HepG2 (cell line): ENCODE measurements around the gene LYPD1. TPM values are rescaled to one million over a fixed set of nuclear protein-coding genes. Genes with fewer than 3 reads are reported as not detected.

ENCODE experiments used
- ATAC-seq: fragments of 200-7000 bp; cut with Tn5 transposase; 3 replicates; pipeline ENCODE4 v1.9.1; 2020; ENCODE audit warnings: mild to moderate bottlenecking, moderate library complexity
- BruUV-seq: library from RNA; stranded (reverse); fragments of 400-500 nt; replicated peaks from 2 replicates; lab custom pipeline; 2021; lab: Mats Ljungman, UMichigan
- CTCF ChIA-PET: fragments of 300-600 bp; formaldehyde crosslinking; extraction: SDS; loops from one replicate; lab custom pipeline; 2021; ENCODE audit warnings: low total read pairs, inconsistent platforms, low intra/inter-chr PET ratio; lab: Yijun Ruan, JAX
- POLR2A ChIA-PET: fragments of 350-600 bp; sonication (Branson Sonifier 250); formaldehyde crosslinking; loops from one replicate; lab custom pipeline; 2020; ENCODE audit warnings: antibody characterized with exemption, inconsistent platforms; lab: Yijun Ruan, JAX
- DNase-seq: peaks from one replicate; pipeline ENCODE4 v3.0.0-alpha.2; 2015; ENCODE audit warnings: low spot score
- FAIRE-seq: peaks from 3 replicates; lab custom pipeline; 2011; peaks lifted over from hg19 to GRCh38; lab: Jason Lieb, UNC
- H2AFZ ChIP-seq: one replicate; pipeline ENCODE4 v1.6.1; 2011; ENCODE audit warnings: low read length, inconsistent platforms
- H3K27ac ChIP-seq: fragments of 300-600 bp; 3 replicates; pipeline ENCODE4 v1.8.0; 2011; ENCODE audit warnings: mixed run types, mild to moderate bottlenecking, mixed read lengths, low read length, inconsistent platforms; ENCODE audit not compliant: insufficient read depth; ENCODE audit errors: extremely low read length
- H3K27me3 ChIP-seq, 2 experiments: fragments of 200-600 bp in 1 of 2; 2 replicates in 1 of 2; 3 replicates in 1 of 2; pipeline versions ENCODE4 v1.6.0 to v1.8.0; 2011; ENCODE audit warnings: low read length in 2 of 2, mild to moderate bottlenecking in 2 of 2, moderate library complexity in 2 of 2, inconsistent platforms in 1 of 2; ENCODE audit not compliant: insufficient read depth in 2 of 2, control insufficient read depth in 1 of 2
- H3K36me3 ChIP-seq, 2 experiments: fragments of 200-600 bp in 1 of 2; replicated peaks in 1 of 2; 2 replicates in 1 of 2; 3 replicates in 1 of 2; pipeline versions ENCODE4 v1.5.1 to v1.8.0; 2011; ENCODE audit warnings: low read length in 2 of 2, inconsistent platforms in 1 of 2; ENCODE audit not compliant: insufficient read depth in 2 of 2, control insufficient read depth in 1 of 2
- H3K4me1 ChIP-seq: 2 replicates; pipeline ENCODE4 v1.5.1; 2012; ENCODE audit warnings: low read length, inconsistent platforms; ENCODE audit not compliant: insufficient read depth
- H3K4me2 ChIP-seq: 2 replicates; pipeline ENCODE4 v1.6.0; 2011; ENCODE audit warnings: low read depth, low read length, inconsistent platforms
- H3K4me3 ChIP-seq, 3 experiments: fragments of 200-600 bp in 1 of 3; sonication (generic), shearing (Covaris generic) in 1 of 3; replicated peaks in 1 of 3; 2 replicates each; pipeline ENCODE4 v1.5.1; 2011 to 2016; ENCODE audit warnings: low read length in 3 of 3, inconsistent platforms in 2 of 3, low read depth in 2 of 3, mild to moderate bottlenecking in 2 of 3, control low read depth in 1 of 3, mixed read lengths in 1 of 3; ENCODE audit not compliant: insufficient read depth in 1 of 3
- H3K79me2 ChIP-seq: one replicate; pipeline ENCODE4 v1.6.1; 2011; ENCODE audit warnings: low read length, inconsistent platforms; ENCODE audit not compliant: insufficient read depth
- H3K9ac ChIP-seq: 2 replicates; pipeline ENCODE4 v1.6.0; 2011; ENCODE audit warnings: mild to moderate bottlenecking, low read depth, low read length, inconsistent platforms; ENCODE audit not compliant: insufficient read depth
- H3K9me3 ChIP-seq: 2 replicates; pipeline ENCODE4 v1.5.1; 2012; ENCODE audit warnings: mild to moderate bottlenecking, low read length
- H4K20me1 ChIP-seq: 2 replicates; pipeline ENCODE4 v1.6.0; 2011; ENCODE audit warnings: inconsistent platforms, mild to moderate bottlenecking, low read length, moderate library complexity; ENCODE audit not compliant: insufficient read depth
- AHR ChIP-seq: IDR thresholded peaks from 2 replicates; pipeline ENCODE4 v1.6.1; 2018; ENCODE audit warnings: missing genetic modification reagents, missing compliant biosample characterization
- ELK4 ChIP-seq: sonication (generic); formaldehyde crosslinking; IDR thresholded peaks from 2 replicates; pipeline ENCODE4 v1.9.0; 2021; ENCODE audit warnings: missing genetic modification reagents, borderline replicate concordance
- GATAD1 ChIP-seq: IDR thresholded peaks from 2 replicates; pipeline ENCODE4 v1.6.1; 2016; ENCODE audit warnings: missing genetic modification reagents, missing compliant biosample characterization
- IKZF1 ChIP-seq: fragments of 450-650 bp; IDR thresholded peaks from 2 replicates; pipeline ENCODE4 v1.7.1; 2016
- PAXIP1 ChIP-seq: sonication (generic); formaldehyde crosslinking; conservative IDR thresholded peaks from 2 replicates; pipeline ENCODE4 v1.4.0; 2020; ENCODE audit warnings: mild to moderate bottlenecking, missing genetic modification reagents, moderate library complexity
- SCMH1 ChIP-seq: sonication (generic); formaldehyde crosslinking; IDR thresholded peaks from 2 replicates; pipeline ENCODE4 v1.9.0; 2021; ENCODE audit warnings: missing genetic modification reagents, mild to moderate bottlenecking, borderline replicate concordance
- SRF ChIP-seq: IDR thresholded peaks from 2 replicates; pipeline ENCODE4 v1.6.1; 2011; ENCODE audit warnings: mild to moderate bottlenecking, low read depth, low read length, moderate library complexity
- ZFP1 ChIP-seq: IDR thresholded peaks from 2 replicates; pipeline ENCODE4 v1.6.1; 2016
- ZNF280B ChIP-seq: sonication (generic); formaldehyde crosslinking; IDR thresholded peaks from 2 replicates; pipeline ENCODE4 v1.5.0; 2020; ENCODE audit warnings: missing genetic modification reagents, mild to moderate bottlenecking, borderline replicate concordance
- ZNF317 ChIP-seq: sonication (generic); formaldehyde crosslinking; IDR thresholded peaks from 2 replicates; pipeline ENCODE4 v1.5.0; 2020; ENCODE audit warnings: mild to moderate bottlenecking, missing genetic modification reagents
- ZNF850 ChIP-seq: sonication (generic); formaldehyde crosslinking; conservative IDR thresholded peaks from 2 replicates; pipeline ENCODE4 v1.9.0; 2021; ENCODE audit warnings: mild to moderate bottlenecking, missing genetic modification reagents
- WGBS: methylation state at CpG from one replicate; pipeline ENCODE4 v1.1.6; 2017; ENCODE audit warnings: low lambda C conversion rate; 5-methylcytosine and 5-hydroxymethylcytosine counted together
- in situ Hi-C: cut with HindIII; loops from 2 replicates; pipeline ENCODE4 v1.10.0; 2017; ENCODE audit warnings: low pct_unique_long_range_greater_than_20kb; ENCODE audit not compliant: extremely low pct_ligation_motif_present
- intact Hi-C: fragments of 100-400 bp; cut with micrococcal nuclease; formaldehyde crosslinking; loops from one replicate; pipeline ENCODE4 v1.10.0; 2022; ENCODE audit not compliant: unreplicated experiment
- polyA plus RNA-seq, 8 experiments: library from polyadenylated mRNA; depleted of rRNA in 3 of 8; stranded (reverse) in 7 of 8; unstranded in 1 of 8; fragments of >200 nt; fragmentation: Illumina TruSeq in 4 of 8; extraction: Trizol in 4 of 8; gene quantifications; 2 replicates each; pipeline versions ENCODE4 v1.2.1 to v1.2.3, GENCODE V29; 2011 to 2016; ENCODE audit warnings: low read depth in 4 of 8, missing spikeins in 1 of 8, mixed read lengths in 1 of 8; ENCODE audit not compliant: insufficient read depth in 1 of 8
- total RNA-seq, 5 experiments: library from RNA; depleted of rRNA; stranded (reverse); fragments of >200 nt; fragmentation: Illumina TruSeq; extraction: Trizol; gene quantifications; 2 replicates each; pipeline ENCODE4 v1.2.3, GENCODE V29; 2016; ENCODE audit warnings: low read depth in 1 of 5

Gene LYPD1
- total and polyA plus RNA-seq, 2 of the 13 experiments (the other 11 are each of a cell fraction or from before 2014, with no cell fraction given) = not detected

DNA sequence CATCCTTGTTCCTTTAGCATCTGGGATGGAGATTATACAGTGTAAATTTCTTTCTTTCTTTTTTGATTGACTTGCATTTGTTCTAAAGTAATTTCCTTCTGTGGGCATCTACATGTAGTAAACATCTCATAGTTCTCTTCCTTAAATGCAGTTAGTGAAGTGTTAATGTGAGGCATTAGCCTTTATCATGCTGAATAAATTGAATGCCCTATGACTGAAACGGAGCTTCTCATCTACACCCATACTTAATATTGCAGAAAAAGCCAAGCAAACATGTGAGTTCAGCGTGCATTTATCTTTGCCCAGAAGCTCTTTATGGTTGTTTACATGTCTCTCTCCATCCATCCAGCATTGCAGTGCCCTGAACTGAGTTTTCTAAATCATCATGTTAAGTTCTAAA lies 58.3 kb downstream of the LYPD1 start:
- no peak for TF ChIP-seq IKZF1
- TF ChIP-seq AHR (CRISPR knock-in tag) = no peak
- no peak for TF ChIP-seq ZNF280B (CRISPR knock-in tag)
- no peak for TF ChIP-seq ZNF850
- TF ChIP-seq SCMH1 (CRISPR knock-in tag) = no peak
- no peak for TF ChIP-seq ZNF317
- no peak for TF ChIP-seq GATAD1 (CRISPR knock-in tag)
- 25% methylated on average over 2 of the region's 2 CpGs for WGBS
- Histone ChIP-seq H3K9me3 (no peaks in the 10 kb centered on the region), H3K36me3 (no peaks in the 10 kb centered on the region), H3K79me2 (no peaks in the 10 kb centered on the region), H3K4me3 (no peak overlapping the region), H3K4me1 (no peaks in the 10 kb centered on the region), H3K4me2 (no peak overlapping the region), H3K9ac (no peak overlapping the region), H2AFZ (no peak overlapping the region), H4K20me1 (no peaks in the 10 kb centered on the region), H3K27ac (no peak overlapping the region), H3K27me3 (no peaks in the 10 kb centered on the region)
- POLR2A ChIA-PET = no interaction called here
- in situ Hi-C loops (no loop called here), intact Hi-C loops (no loop called here)
- FAIRE-seq (no peak), DNase-seq (no peak), ATAC-seq (no peak)
- BruUV-seq = no TSS peak
- CTCF ChIA-PET = no interaction called here

DNA sequence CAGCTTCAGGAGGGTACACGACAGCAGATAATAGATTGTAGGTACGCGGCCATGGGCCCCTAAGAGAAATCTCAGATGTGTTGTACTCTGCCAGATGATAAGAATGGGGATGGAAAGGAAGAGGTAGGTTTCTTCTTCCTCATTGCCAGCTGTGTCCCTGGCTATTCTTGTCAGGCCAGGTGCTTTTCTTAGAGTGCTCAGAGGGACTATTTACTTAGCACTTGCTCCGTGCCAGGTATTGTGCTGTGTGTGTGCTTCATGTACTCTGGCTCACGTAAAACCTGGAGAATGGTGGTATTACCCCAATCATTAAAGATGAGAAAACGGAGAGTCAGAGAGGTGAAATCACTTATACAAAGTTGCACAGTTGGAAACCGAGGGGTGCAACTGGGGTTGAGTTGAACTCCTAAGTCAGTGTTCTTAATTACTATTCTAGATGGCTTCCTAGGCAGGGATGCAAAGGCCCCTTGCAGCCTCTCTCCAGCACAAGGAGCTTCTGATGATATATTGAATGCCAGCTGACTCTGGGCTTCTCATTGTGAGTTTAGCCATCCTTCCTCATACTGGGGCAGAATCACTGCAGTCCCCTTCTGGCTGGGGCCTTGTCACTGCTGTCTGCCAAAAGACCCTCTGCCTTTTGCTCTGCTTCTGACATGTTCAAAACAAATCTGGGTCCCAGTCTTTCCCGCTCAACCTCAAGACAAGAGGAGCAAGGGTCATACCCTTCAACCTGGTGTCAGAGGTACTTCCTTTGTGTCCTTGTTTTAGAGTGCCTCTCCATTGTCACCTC lies 60.7 kb downstream of the LYPD1 start:
- WGBS = 48% methylated on average over 8 of the region's 8 CpGs
- in situ Hi-C loops = no loop called here

More for the DNA sequence above, 60.7 kb downstream of the LYPD1 start:
- Histone ChIP-seq H4K20me1 (no peaks in the 10 kb centered on the region), H3K9ac (no peak overlapping the region), H3K27ac (no peak overlapping the region)
- POLR2A ChIA-PET = no interaction called here
- TF ChIP-seq PAXIP1 (CRISPR knock-in tag) (no peak), ZFP1 (CRISPR knock-in tag) (no peak), GATAD1 (CRISPR knock-in tag) (no peak), ELK4 (CRISPR knock-in tag) (no peak), SRF (no peak)
- TF ChIP-seq, all 625 proteins: peak for 0
- FAIRE-seq (no peak), ATAC-seq (no peak), DNase-seq (no peak)
- Histone ChIP-seq H3K4me2 (no peak overlapping the region), H3K27me3 (no peaks in the 10 kb centered on the region), H3K36me3 (no peaks in the 10 kb centered on the region), H2AFZ (no peak overlapping the region), H3K9me3 (no peaks in the 10 kb centered on the region), H3K79me2 (no peaks in the 10 kb centered on the region), H3K4me1 (no peaks in the 10 kb centered on the region), H3K4me3 (no peak overlapping the region)
- intact Hi-C loops = no loop called here
- CTCF ChIA-PET = no interaction called here
- BruUV-seq = no TSS peak
